ENCODE measurements around the gene CLCN5.

GRCh38 chrX:50100188-50100587 lies 177.8 kb downstream of the CLCN5 start:
- TF ChIP-seq POLR2A (IDR thresholded peaks at IDR 0.05; ENCODE audit: extremely low read depth, insufficient read length) (no peak), CTCF (IDR thresholded peaks at IDR 0.05; ENCODE audit: low read depth, low read length) (no peak), MAX (IDR thresholded peaks at IDR 0.05; ENCODE audit: low read depth, low read length) (no peak)

All from NB4 (cell line).